HG02678 (cell line): ENCODE results near the gene DEFB115.
"Not testable (repeated sequence)": the region's sequence is repeated elsewhere in the genome, so short reads cannot be mapped to it uniquely, and the experiment has no call there.

Source experiments
- ATAC-seq: cut with Tn5 transposase; IDR thresholded peaks from one replicate; pipeline ENCODE4 v1.9.1; 2021; ENCODE audit warnings: mild to moderate bottlenecking, moderate library complexity; ENCODE audit not compliant: unreplicated experiment

DEFB115 gene, protein sequence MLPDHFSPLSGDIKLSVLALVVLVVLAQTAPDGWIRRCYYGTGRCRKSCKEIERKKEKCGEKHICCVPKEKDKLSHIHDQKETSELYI

DNA sequence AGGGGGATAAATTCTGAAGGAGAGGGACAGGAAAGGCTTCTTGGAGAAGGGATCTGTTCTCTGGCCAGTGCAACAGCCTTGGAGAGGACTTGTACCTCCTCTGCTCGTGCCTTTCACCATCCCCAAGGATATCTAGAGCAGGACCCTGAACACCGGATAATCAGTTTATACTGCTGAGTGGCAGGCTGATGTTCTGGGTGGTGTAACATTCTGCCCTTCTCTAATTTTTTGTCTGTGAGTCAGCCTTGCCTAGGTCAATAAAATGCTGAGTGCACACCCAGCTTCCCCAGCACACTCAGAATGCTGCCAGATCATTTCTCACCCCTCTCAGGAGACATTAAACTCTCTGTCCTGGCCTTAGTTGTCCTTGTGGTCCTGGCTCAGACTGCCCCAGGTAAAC lies at the start of gene DEFB115:
Gene DEFB115 (plus strand): TSS at position 301 of the 400 bp plus-strand sequence. CDS start 0 bp downstream, at position 301.
- no peak for ATAC-seq

DNA sequence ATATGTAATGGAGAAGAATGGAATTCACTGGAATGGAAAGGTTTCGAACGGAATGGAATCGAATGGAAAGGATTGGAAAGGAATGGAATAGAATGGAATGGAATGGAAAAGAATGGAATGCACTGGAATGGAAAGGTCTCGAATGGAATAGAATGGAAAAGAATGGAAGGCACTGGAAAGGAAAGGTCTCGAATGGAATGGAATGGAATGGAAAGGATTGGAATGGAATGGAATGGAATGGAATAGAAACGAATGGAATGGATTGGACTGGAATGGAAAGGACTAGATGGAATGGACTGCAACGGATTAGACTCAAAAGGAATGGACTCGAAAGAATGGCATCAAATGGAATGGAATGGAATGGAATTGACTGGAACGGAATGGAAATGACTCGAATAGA lies 20.5 kb upstream of the DEFB115 start:
- ATAC-seq = no peak

DNA sequence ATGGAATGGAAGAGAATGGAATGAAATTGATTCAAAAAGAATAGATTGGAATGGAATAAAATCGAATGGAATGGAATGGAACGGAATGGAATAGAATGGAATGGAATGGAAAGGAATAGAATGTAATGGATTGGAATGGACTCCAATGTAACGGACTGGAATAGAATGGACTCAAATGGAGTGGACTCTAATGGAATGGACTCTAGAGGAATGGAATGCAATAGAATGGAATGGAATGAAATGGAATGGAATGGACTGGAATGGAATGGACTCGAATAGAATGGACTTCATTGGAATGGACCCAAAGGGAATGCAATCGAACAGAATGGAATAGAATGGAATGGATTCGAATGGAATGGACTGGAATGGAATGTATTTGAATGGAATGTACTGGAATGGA lies 19.7 kb upstream of the DEFB115 start:
- ATAC-seq = no peak

DNA sequence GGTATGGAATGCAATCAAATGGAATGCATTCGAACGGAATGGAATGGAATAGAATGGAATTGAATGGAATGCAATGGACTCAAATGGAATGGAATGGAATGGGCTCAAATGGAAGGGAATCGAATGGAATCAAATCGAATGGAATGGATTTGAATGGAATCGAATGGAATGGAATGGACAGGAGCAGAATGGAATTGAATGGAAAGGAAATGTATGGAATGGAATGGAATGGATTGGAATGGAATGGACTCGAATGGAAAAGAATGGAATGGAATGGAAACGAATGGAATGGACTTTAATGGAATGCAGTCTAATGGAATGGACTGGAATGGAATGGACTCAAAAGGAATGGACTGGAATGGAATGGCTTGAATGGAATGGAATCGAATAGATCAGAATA lies 18.3 kb upstream of the DEFB115 start:
- no peak for ATAC-seq

DNA sequence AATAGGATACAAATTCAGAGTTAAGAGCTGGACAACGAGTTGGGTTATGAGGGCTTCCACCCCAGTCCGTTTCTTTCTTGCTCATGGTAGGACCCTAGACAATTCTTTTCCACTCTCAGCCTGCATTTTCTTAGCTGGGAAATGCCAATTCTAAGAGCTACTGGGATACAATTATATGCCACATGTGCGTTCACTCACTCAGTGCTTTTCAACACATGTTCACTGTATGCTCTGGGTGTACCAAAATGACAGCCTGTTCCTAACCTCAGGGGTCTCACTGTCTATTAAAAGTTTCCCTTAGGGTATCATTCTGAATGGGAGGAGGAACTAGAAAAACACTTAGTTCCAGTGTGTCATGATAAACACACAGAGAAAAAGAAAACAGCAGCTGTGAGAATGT lies 505 bp upstream of the DEFB115 start:
- no peak for ATAC-seq

DNA sequence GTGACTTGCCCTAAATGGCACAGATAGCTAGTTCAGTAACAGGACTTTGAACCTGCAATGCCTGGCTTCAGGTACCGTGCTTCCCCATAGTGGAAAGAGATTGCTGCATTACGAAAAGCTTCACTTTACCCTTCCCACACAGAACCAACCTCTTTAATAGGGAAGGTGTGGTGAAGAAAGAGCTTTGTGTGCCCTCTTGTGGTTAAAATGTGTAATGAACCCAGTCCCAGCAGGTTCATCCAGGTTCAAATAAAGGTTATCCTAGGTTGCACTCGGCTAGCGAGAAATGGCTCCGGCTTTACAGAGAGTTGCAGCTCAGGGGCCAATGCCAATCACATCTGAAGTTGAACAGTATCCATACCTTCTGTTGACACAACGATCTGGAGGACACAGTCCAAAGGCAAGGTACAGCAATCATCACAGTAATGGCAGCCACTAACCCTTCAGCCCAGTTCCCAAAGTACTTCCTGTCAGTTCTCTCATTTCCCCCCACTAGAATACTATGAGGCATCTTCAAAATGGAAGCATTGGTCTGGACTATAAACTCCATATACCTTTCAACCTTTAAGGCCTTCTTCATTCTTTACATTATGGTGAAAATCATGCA lies 3.0 kb downstream of the DEFB115 start:
- ATAC-seq = no peak

DNA sequence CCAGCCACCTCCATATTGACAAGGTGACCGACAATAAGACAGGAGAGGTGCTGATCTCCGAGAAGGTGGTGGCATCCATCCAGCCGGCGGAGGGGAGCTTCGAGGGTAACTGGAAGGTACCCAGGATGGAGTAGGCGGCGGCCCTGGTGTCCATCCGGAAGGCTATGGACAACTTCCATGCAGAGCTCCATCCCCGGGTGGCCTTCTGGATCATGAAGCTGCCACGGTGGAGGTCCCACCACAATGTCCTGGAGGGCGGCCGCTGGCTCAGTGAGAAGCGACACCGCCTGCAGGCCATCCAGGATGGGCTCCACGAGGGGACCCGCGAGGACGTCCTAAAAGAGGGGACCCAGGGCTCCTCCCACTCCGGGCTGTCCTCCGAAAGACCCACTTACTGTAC lies 17.0 kb downstream of the DEFB115 start:
- no peak for ATAC-seq

DNA sequence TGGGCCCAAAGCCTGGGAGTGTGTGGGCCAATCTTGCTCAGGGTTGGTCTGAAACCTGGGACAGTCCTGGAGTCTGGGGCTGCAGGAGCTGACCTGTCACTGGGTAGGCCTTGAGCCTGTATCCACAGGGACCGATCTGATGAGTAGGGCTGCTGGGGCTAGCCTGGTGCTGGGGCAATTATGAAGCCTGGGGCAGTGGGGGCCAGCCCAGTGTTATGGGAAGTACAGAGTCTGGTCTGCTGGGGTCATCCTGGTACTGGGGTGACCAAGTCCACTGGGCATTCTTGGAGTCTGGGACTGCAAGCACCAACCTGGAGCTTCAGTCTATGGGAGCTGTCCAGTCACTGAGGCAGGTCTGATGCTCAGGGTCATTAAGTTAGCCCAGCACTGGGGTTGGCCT lies 20.7 kb downstream of the DEFB115 start:
- ATAC-seq = no peak

DNA sequence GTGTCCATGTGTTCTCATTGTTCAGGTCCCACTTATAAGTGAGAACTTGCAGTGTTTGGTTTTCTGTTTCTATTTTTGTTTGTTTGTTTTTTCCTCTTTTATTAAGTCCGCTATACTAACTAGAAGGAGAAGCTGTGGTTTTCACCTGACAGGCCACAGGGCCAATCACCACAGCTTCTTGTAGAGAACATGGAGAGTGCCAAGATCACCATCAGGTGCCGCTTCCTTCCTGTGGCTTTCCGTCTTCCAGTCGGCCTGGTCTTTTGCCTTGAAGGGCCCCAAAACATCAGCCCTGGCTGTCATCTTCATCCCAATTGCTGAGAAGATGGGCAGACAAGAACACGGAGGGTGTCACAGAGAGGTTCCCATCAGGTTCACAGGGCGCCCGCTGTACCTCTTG lies 27.5 kb downstream of the DEFB115 start:
- ATAC-seq = not testable (repeated sequence)

DNA sequence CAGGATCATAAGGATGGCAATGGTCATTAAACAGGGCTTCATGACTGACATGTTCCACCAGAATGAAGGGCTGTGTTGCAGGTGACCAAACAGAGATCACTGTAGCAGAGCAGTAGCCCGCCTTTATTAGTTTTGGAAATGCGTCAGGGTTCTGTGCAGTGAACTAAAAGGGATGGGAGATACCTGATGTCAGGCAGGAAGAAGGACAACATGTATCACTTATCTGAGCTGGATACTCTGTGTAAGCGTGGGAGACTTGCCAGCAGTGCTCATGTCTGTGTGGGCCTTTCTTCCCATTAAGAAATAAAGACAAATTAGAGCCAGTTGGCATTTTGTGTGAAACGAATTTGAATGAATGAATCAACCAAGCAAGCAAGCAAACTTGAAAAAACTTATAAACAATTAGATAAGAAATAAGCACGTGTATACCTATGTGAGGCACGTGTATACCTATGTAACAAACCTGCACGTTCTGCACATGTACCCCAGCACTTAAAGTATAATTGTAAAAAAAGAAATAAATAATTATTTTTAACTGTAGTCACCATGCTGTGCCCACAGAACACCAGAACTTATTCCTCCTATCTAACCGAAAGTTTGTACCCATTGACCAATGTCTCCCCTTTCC lies 51.2 kb downstream of the DEFB115 start, which contains the start of gene DEFB116:
Gene DEFB116 (minus strand): TSS at position 51 of the 628 bp plus-strand sequence. CDS start 0 bp downstream, at position 51.
- no peak for ATAC-seq
